Measurements from ENCODE around the gene TMEM271.
A peak's percentile ranks its signal among the peaks of the same experiment; 100 is the strongest.

Gene TMEM271

GRCh38 chr4:617644-618641 lies 41.8 kb upstream of the TMEM271 start:
- H3K4me1 ChIP-seq (ENCODE audit: control insufficient read depth, insufficient read depth, low read length) = no peaks in the 10 kb centered on the region
- no peaks in the 10 kb centered on the region for H3K9me3 ChIP-seq (ENCODE audit: control insufficient read depth, low read length)
- DNase-seq (ENCODE audit: low read depth) = no peak
- H3K4me3 ChIP-seq (ENCODE audit: low read length) = no peak overlapping the region
- H3K27me3 ChIP-seq (replicated peaks; ENCODE audit: control insufficient read depth, insufficient read depth, low read length) = peaks cover 23% of the 10 kb centered on the region
- no peaks in the 10 kb centered on the region for H3K36me3 ChIP-seq (ENCODE audit: control insufficient read depth, insufficient read depth, low read length, severe bottlenecking)
- H3K9ac ChIP-seq (ENCODE audit: low read length) = no peak overlapping the region

- Histone ChIP-seq H3K9ac (ENCODE audit: low read length) (no peak overlapping the region), H3K36me3 (ENCODE audit: control insufficient read depth, insufficient read depth, low read length, severe bottlenecking) (no peaks in the 10 kb centered on the region), H3K27me3 (replicated peaks; ENCODE audit: control insufficient read depth, insufficient read depth, low read length) (peaks cover 26% of the 10 kb centered on the region), H3K4me3 (ENCODE audit: low read length) (no peak overlapping the region), H3K9me3 (ENCODE audit: control insufficient read depth, low read length) (no peaks in the 10 kb centered on the region), H3K4me1 (ENCODE audit: control insufficient read depth, insufficient read depth, low read length) (no peaks in the 10 kb centered on the region)
- DNase-seq (ENCODE audit: low read depth) = no peak
Measured at GRCh38 chr4:616911-617643, 41.0 kb upstream of the TMEM271 start.

- H3K36me3 ChIP-seq (ENCODE audit: control insufficient read depth, insufficient read depth, low read length, severe bottlenecking) = no peaks in the 10 kb centered on the region
- DNase-seq (ENCODE audit: low read depth) = no peak
- no peak overlapping the region for H3K4me3 ChIP-seq (ENCODE audit: low read length)
- no peak overlapping the region for H3K9ac ChIP-seq (ENCODE audit: low read length)
- H3K4me1 ChIP-seq (ENCODE audit: control insufficient read depth, insufficient read depth, low read length) = no peaks in the 10 kb centered on the region
- H3K27me3 ChIP-seq (replicated peaks; ENCODE audit: control insufficient read depth, insufficient read depth, low read length) = peaks cover 26% of the 10 kb centered on the region
- H3K9me3 ChIP-seq (ENCODE audit: control insufficient read depth, low read length) = no peaks in the 10 kb centered on the region
Measured at GRCh38 chr4:616091-616490, 40.0 kb upstream of the TMEM271 start.

- Histone ChIP-seq H3K9me3 (ENCODE audit: control insufficient read depth, low read length) (no peaks in the 10 kb centered on the region), H3K4me1 (ENCODE audit: control insufficient read depth, insufficient read depth, low read length) (no peaks in the 10 kb centered on the region), H3K36me3 (ENCODE audit: control insufficient read depth, insufficient read depth, low read length, severe bottlenecking) (no peaks in the 10 kb centered on the region), H3K27me3 (replicated peaks; ENCODE audit: control insufficient read depth, insufficient read depth, low read length) (peaks cover 26% of the 10 kb centered on the region), H3K9ac (ENCODE audit: low read length) (no peak overlapping the region), H3K4me3 (ENCODE audit: low read length) (no peak overlapping the region)
- DNase-seq (ENCODE audit: low read depth) = no peak
Measured at GRCh38 chr4:613126-613525, 37.0 kb upstream of the TMEM271 start.

- no peak for DNase-seq (ENCODE audit: low read depth)
- Histone ChIP-seq H3K9ac (ENCODE audit: low read length) (no peak overlapping the region), H3K4me3 (ENCODE audit: low read length) (no peak overlapping the region), H3K9me3 (ENCODE audit: control insufficient read depth, low read length) (no peaks in the 10 kb centered on the region), H3K27me3 (replicated peaks; ENCODE audit: control insufficient read depth, insufficient read depth, low read length) (peaks cover 26% of the 10 kb centered on the region), H3K36me3 (ENCODE audit: control insufficient read depth, insufficient read depth, low read length, severe bottlenecking) (no peaks in the 10 kb centered on the region), H3K4me1 (ENCODE audit: control insufficient read depth, insufficient read depth, low read length) (no peaks in the 10 kb centered on the region)
Measured at GRCh38 chr4:612749-613125, 36.6 kb upstream of the TMEM271 start.

GRCh38 chr4:612052-612748 lies 36.1 kb upstream of the TMEM271 start:
- DNase-seq (ENCODE audit: low read depth) = no peak
- H3K9me3 ChIP-seq (ENCODE audit: control insufficient read depth, low read length) = no peaks in the 10 kb centered on the region
- no peak overlapping the region for H3K9ac ChIP-seq (ENCODE audit: low read length)
- H3K36me3 ChIP-seq (ENCODE audit: control insufficient read depth, insufficient read depth, low read length, severe bottlenecking) = no peaks in the 10 kb centered on the region
- no peak overlapping the region for H3K4me3 ChIP-seq (ENCODE audit: low read length)
- H3K4me1 ChIP-seq (ENCODE audit: control insufficient read depth, insufficient read depth, low read length) = no peaks in the 10 kb centered on the region
- peaks cover 22% of the 10 kb centered on the region for H3K27me3 ChIP-seq (replicated peaks; ENCODE audit: control insufficient read depth, insufficient read depth, low read length)

- H3K27me3 ChIP-seq (replicated peaks; ENCODE audit: control insufficient read depth, insufficient read depth, low read length) = peaks cover 26% of the 10 kb centered on the region
- no peaks in the 10 kb centered on the region for H3K36me3 ChIP-seq (ENCODE audit: control insufficient read depth, insufficient read depth, low read length, severe bottlenecking)
- H3K4me3 ChIP-seq (ENCODE audit: low read length) = no peak overlapping the region
- H3K4me1 ChIP-seq (ENCODE audit: control insufficient read depth, insufficient read depth, low read length) = no peaks in the 10 kb centered on the region
- no peak overlapping the region for H3K9ac ChIP-seq (ENCODE audit: low read length)
- peak; percentile 48 for DNase-seq (ENCODE audit: low read depth)
- H3K9me3 ChIP-seq (ENCODE audit: control insufficient read depth, low read length) = no peaks in the 10 kb centered on the region
Measured at GRCh38 chr4:610411-611261, 34.5 kb upstream of the TMEM271 start.

- Histone ChIP-seq H3K27me3 (replicated peaks; ENCODE audit: control insufficient read depth, insufficient read depth, low read length) (peaks cover 29% of the 10 kb centered on the region), H3K4me1 (ENCODE audit: control insufficient read depth, insufficient read depth, low read length) (no peaks in the 10 kb centered on the region), H3K9ac (ENCODE audit: low read length) (no peak overlapping the region), H3K4me3 (ENCODE audit: low read length) (no peak overlapping the region), H3K36me3 (ENCODE audit: control insufficient read depth, insufficient read depth, low read length, severe bottlenecking) (no peaks in the 10 kb centered on the region), H3K9me3 (ENCODE audit: control insufficient read depth, low read length) (no peaks in the 10 kb centered on the region)
- DNase-seq (ENCODE audit: low read depth) = no peak
Measured at GRCh38 chr4:609400-610050, 33.4 kb upstream of the TMEM271 start.

- Histone ChIP-seq H3K9ac (ENCODE audit: low read length) (no peak overlapping the region), H3K36me3 (ENCODE audit: control insufficient read depth, insufficient read depth, low read length, severe bottlenecking) (no peaks in the 10 kb centered on the region), H3K4me3 (ENCODE audit: low read length) (no peak overlapping the region), H3K27me3 (replicated peaks; ENCODE audit: control insufficient read depth, insufficient read depth, low read length) (peaks cover 17% of the 10 kb centered on the region), H3K9me3 (ENCODE audit: control insufficient read depth, low read length) (no peaks in the 10 kb centered on the region), H3K4me1 (ENCODE audit: control insufficient read depth, insufficient read depth, low read length) (no peaks in the 10 kb centered on the region)
- DNase-seq (ENCODE audit: low read depth) = no peak
Measured at GRCh38 chr4:608236-608635, 32.1 kb upstream of the TMEM271 start.

GRCh38 chr4:605702-606425 lies 29.8 kb upstream of the TMEM271 start:
- Histone ChIP-seq H3K4me3 (ENCODE audit: low read length) (no peak overlapping the region), H3K9ac (ENCODE audit: low read length) (no peak overlapping the region), H3K4me1 (ENCODE audit: control insufficient read depth, insufficient read depth, low read length) (no peaks in the 10 kb centered on the region), H3K36me3 (ENCODE audit: control insufficient read depth, insufficient read depth, low read length, severe bottlenecking) (no peaks in the 10 kb centered on the region), H3K27me3 (replicated peaks; ENCODE audit: control insufficient read depth, insufficient read depth, low read length) (peaks cover 10% of the 10 kb centered on the region), H3K9me3 (ENCODE audit: control insufficient read depth, low read length) (no peaks in the 10 kb centered on the region)
- no peak for DNase-seq (ENCODE audit: low read depth)
